Measurements from ENCODE around the gene FANCM.
A peak's percentile ranks its signal among the peaks of the same experiment; 100 is the strongest.
"Not testable (repeated sequence)": the region's sequence is repeated elsewhere in the genome, so short reads cannot be mapped to it uniquely, and the experiment has no call there.

The FANCM gene

GRCh38 chr14:45140661-45141187 is 5.0 kb downstream of the FANCM start:
- no peak for DNase-seq (ENCODE audit: low spot score)

GRCh38 chr14:45142083-45142482 is 6.4 kb downstream of the FANCM start:
- peak; percentile 9 for DNase-seq (ENCODE audit: low spot score)

- DNase-seq (ENCODE audit: low spot score), result no peak
Measured at GRCh38 chr14:45144658-45145057, 8.9 kb downstream of the FANCM start.

- no peak for DNase-seq (ENCODE audit: low spot score)
Measured at GRCh38 chr14:45145214-45145613, 9.5 kb downstream of the FANCM start.

GRCh38 chr14:45149602-45150001 is 13.9 kb downstream of the FANCM start:
- no peak for DNase-seq (ENCODE audit: low spot score)

GRCh38 chr14:45150386-45150890 is 14.7 kb downstream of the FANCM start:
- DNase-seq (ENCODE audit: low spot score), result no peak

GRCh38 chr14:45156067-45156466 is 20.3 kb downstream of the FANCM start:
- DNase-seq (ENCODE audit: low spot score), result no peak

- no peak for DNase-seq (ENCODE audit: low spot score)
Measured at GRCh38 chr14:45169906-45170305, 34.2 kb downstream of the FANCM start.

- DNase-seq (ENCODE audit: low spot score), result no peak
Measured at GRCh38 chr14:45177076-45177475, 41.3 kb downstream of the FANCM start.

GRCh38 chr14:45181329-45181728 is 45.6 kb downstream of the FANCM start:
- no peak for DNase-seq (ENCODE audit: low spot score)

- no peak for DNase-seq (ENCODE audit: low spot score)
Measured at GRCh38 chr14:45181806-45182205, 46.1 kb downstream of the FANCM start.

GRCh38 chr14:45185100-45185814 is 49.5 kb downstream of the FANCM start:
- no peak for DNase-seq (ENCODE audit: low spot score)

GRCh38 chr14:45194964-45195363 is 59.2 kb downstream of the FANCM start:
- DNase-seq (ENCODE audit: low spot score), result no peak

- no peak for DNase-seq (ENCODE audit: low spot score)
Measured at GRCh38 chr14:45198551-45198950, 62.8 kb downstream of the FANCM start.

- DNase-seq (ENCODE audit: low spot score), result no peak
Measured at GRCh38 chr14:45199230-45199629, 63.5 kb downstream of the FANCM start.

- peak; percentile 4 for DNase-seq (ENCODE audit: low spot score)
Measured at GRCh38 chr14:45201905-45202304, 66.2 kb downstream of the FANCM start.

- no peak for DNase-seq (ENCODE audit: low spot score)
Measured at GRCh38 chr14:45204241-45204640, 68.5 kb downstream of the FANCM start.

- DNase-seq (ENCODE audit: low spot score), result no peak
Measured at GRCh38 chr14:45210159-45210558, 74.4 kb downstream of the FANCM start.

- DNase-seq (ENCODE audit: low spot score), result no peak
Measured at GRCh38 chr14:45211295-45211694, 75.6 kb downstream of the FANCM start.

GRCh38 chr14:45212231-45212630 is 76.5 kb downstream of the FANCM start:
- no peak for DNase-seq (ENCODE audit: low spot score)

- not testable (repeated sequence) for DNase-seq (ENCODE audit: low spot score)
Measured at GRCh38 chr14:45213716-45214115, 78.0 kb downstream of the FANCM start.

GRCh38 chr14:45214341-45214740 is 78.6 kb downstream of the FANCM start:
- DNase-seq (ENCODE audit: low spot score), result not testable (repeated sequence)

- DNase-seq (ENCODE audit: low spot score), result no peak
Measured at GRCh38 chr14:45222485-45223262, 86.9 kb downstream of the FANCM start.

Measured in germinal center (tissue), 1 donor.